HG02610 (cell line): ENCODE data around the gene ZNF485.
"Not testable (repeated sequence)": the region's sequence is repeated elsewhere in the genome, so short reads cannot be mapped to it uniquely, and the experiment has no call there.

Source experiments
- ATAC-seq: cut with Tn5 transposase; IDR thresholded peaks from one replicate; pipeline ENCODE4 v1.9.1; 2021; ENCODE audit warnings: mild to moderate bottlenecking, moderate library complexity; ENCODE audit not compliant: unreplicated experiment

Gene ZNF485

DNA sequence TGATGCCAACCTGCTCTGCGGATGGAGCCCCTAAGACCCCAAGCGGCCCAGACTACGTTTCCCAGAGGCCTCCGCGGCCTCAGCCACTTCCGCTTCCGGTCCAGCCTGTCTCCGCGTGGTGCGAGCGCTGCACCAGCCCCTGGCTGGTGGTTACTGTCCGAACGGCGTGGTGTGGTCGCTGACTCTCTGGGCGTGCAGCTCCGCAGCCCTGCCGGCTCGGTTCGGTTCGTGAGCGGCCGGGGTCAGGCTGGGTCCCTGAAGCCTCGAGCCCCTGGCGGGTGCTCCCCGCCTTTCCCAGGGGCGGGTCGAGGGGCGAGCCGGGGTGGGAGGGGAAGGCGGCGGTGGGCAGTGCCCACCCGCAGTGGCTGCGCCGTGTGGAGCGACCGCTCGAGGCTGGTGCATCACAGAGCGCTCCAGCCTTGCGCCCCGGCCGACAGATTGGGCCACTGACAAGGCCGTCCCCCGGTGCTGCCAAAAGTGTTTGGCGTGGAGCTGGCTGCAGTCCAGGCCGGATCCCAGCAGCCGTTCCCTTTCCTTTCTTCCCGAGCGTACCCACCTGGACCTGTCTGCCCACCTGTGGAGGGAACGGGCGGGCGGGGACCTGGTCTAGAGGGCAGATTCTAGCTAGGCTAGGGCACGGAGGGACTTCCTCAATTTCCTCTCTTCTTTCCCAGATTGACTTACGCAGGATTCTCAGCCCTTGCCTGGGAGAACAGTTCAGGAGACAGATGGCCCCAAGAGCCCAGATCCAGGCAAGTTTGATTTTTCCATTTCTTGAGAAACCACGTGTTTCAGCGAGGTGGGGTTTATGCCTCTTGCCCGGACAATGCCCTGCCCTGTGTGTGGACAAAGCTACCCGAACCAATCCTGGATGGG is at the start of gene ZNF485:
TSS of gene ZNF485 (plus strand) at position 116 of the 876 bp plus-strand sequence. CDS start at position 729, 613 bp downstream.
- ATAC-seq, result peak; percentile 97

DNA sequence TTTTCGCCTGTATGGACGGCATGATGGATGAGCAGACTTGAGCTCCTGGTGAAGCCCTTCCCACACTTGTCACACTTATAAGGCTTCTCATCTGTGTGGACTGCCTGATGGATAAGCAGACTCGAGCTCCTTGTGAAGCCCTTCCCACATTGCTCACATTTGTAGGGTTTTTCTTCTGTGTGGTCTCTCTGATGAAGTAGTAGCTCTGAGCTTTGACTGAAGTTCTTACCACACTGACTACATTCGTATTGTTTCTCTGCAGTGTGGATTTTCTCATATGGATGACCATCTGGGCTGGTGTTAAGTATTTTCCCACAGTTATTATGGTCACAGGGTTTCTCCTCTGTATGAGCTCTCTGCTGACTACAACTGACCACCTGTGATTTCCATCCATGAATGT is 49.0 kb upstream of the ZNF485 start:
- no peak for ATAC-seq

DNA sequence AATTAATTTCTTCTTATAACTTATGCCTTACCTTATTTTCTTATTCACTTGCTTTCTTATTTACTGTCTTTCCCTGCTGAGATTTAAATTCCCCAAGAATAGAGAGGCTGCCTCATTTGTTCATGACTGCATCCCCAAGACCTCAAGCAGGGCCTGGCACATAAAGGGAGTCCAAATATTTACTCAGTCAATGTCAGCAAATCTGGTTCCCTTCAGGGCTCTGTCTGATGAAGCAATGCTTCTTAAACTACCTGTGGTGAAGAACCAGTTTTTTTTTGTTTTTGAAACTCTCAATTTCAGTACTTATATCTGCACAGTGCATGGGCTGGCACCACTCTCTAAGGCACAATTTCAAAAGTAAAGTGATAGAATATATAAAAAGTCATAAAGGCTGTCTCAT is 36.6 kb upstream of the ZNF485 start:
- ATAC-seq, result no peak

GRCh38 chr10:43570971-43571370 is 35.3 kb upstream of the ZNF485 start:
- no peak for ATAC-seq

GRCh38 chr10:43573250-43574000 is 32.8 kb upstream of the ZNF485 start:
- ATAC-seq, result no peak

- ATAC-seq, result peak; percentile 95
These were observed 32.0 kb upstream of the ZNF485 start, which contains the start of gene ZNF239 for GRCh38 chr10:43574001-43574892. TSS of gene ZNF239 (minus strand) at chr10:43574616. CDS start at chr10:43558079, 16,537 bp downstream.

DNA sequence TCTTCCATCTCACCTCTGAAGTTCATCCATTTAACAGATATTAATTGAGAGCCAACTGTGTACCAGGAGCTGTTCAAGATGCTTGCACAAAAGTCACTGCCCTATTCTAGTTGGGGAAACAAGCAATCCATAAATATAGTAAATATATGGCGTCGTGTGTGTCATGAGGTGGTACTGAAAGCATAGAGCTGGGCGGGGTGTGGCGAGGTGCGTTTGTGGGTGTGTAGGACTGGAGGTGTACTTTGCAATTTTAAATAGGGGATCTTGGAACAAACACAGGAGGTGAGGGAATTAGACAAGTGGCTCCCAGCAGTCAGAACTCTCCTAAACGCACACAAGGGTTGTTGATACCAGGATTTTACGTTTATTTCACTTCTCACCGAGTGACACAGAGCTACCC is 31.3 kb upstream of the ZNF485 start:
- no peak for ATAC-seq

DNA sequence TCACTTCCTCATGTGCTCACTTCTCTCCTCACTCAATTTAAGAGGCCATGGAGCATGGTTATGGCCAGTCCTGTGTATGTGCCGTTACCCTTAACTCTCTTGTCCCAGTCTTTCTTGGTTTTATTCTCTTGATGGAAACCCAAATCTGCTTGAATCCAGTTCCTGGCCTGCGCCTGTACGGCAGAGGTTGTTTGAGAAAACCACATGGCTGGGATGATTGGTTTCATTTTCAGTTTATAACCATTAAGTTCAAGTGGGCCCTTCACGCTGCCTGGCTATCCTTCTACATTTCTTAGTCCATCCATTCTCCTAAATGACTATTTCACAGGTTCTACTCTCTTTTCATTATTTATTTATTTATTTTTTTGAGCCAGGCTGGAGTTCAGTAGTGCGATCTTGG is 30.2 kb upstream of the ZNF485 start:
- no peak for ATAC-seq

GRCh38 chr10:43576580-43576979 is 29.7 kb upstream of the ZNF485 start:
- ATAC-seq, result no peak

DNA sequence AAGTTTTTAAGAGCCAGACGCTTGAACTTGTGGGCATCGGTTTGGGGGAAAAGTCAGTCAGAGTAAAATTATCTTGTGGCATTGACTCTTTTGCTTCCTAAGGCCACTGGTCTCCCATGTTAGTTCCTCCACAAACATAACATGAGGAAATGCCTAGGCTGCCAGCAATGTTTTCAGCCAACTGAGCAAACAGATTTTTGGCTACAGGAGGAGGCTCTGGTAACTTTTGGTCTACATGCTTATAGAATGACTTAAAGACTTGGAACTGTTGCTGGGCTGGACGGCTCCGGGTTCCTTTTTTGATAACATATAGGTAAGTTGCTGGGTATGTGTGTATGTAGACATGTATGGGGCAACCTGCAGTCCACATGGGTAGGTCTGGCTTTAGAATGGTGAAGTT is 22.2 kb upstream of the ZNF485 start:
- no peak for ATAC-seq

GRCh38 chr10:43585046-43585445 is 21.2 kb upstream of the ZNF485 start:
- no peak for ATAC-seq

GRCh38 chr10:43585981-43586729 is 20.1 kb upstream of the ZNF485 start:
- no peak for ATAC-seq

DNA sequence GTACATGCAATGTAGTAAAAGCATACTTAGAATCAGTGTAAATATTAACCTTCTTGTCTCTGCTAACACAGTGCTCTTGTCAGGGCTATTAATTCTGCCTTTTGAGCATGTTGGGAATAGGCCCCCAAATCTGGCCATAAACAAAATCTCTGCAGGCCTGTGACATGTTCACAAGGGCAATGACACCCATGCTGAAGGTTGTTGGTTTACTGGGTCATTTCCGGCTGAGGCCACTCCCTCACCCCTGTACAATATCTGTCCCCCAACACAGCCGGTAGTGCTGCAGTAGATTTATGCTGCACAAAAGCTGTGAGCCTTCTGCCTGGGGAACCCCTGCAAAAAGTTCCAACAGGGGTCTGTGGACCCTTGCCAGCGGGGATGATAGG is 19.5 kb upstream of the ZNF485 start:
- ATAC-seq, result not testable (repeated sequence)

DNA sequence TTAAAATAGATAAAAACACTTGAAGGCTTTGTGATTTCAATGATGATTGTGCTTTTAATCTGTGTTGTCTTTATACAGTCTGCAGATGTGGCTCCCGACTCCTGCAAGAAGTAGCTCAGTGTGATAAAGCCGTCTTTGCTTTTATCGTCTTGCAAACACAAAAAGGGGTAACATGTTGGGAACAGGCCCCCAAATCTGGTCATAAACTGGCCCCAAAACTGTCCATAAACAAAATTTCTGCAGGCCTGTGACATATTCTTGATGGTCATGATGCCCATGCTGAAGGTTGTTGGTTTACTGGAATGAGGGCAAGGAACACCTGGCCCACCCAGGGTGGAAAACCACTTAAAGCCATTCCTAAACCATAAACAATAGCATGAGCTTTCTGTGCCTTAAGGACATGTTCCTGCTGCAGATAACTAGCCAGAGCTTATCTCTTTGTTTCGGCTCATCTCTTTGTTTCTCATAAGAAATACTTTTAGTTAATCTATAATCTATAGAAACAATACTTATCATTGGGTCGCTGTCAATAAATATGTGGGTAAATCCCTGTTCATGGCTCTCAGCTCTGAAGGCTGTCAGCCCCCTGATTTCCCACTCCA is 14.8 kb upstream of the ZNF485 start:
- ATAC-seq, result no peak

- ATAC-seq, result peak; percentile 93
These were observed 11.2 kb upstream of the ZNF485 start for GRCh38 chr10:43594944-43595589.

DNA sequence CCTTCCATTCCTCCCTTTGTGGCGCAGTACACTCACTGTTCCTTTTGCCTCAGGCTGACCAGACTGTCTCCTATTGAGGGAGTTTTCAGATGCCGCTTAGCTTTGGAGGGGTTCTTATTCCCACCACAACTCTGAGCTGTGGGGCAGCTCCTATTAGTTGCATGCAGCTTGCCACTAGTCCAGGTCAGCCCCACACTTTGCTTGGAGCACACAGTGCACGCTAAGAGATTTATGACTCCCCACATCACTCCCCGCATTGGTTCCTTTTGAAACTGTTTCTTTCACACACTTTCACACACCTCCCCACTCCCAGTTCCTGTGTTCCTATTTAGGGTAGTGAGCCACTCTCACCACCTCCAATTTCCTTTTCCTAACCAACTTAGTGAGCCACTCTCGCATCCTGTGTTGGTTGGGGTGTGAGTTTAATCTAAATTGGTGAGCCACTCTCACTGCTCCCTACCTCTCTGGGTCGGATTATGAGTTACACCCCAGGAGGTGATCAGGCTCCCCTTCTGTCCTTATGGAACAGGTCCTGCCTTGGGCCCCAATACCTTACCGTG is 10.4 kb upstream of the ZNF485 start:
- ATAC-seq, result peak; percentile 65

GRCh38 chr10:43596546-43596945 is 9.7 kb upstream of the ZNF485 start:
- no peak for ATAC-seq

- ATAC-seq, result no peak
These were observed 7.8 kb upstream of the ZNF485 start for GRCh38 chr10:43598446-43598845.

DNA sequence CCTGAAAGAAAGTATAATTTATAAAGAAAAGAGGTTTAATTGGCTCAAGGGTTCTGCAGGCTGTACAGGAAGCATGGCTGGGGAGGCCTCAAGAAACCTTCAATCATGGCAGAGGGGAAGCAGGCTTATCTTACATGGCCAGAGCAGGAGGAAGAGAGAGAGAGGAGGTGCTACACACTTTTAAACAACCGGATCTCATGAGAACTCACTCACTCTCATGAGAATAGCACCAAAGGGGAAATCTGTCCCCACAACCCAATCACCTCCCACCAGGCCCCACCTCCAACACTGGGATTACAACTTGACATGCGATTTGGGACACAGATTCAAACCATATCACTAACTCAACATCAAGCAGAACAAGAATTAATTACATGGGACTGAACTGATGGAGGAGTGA is 6.9 kb upstream of the ZNF485 start:
- no peak for ATAC-seq
